ENCODE data around the gene FAM234A. TPM values are rescaled to one million over a fixed set of nuclear protein-coding genes. Genes with fewer than 3 reads are reported as not detected.

The FAM234A gene
- total and polyA plus RNA-seq, 2 donors (not counting 3 experiments of a cell fraction or from before 2014, with no cell fraction given), result 70.4 to 89.4 TPM

DNA sequence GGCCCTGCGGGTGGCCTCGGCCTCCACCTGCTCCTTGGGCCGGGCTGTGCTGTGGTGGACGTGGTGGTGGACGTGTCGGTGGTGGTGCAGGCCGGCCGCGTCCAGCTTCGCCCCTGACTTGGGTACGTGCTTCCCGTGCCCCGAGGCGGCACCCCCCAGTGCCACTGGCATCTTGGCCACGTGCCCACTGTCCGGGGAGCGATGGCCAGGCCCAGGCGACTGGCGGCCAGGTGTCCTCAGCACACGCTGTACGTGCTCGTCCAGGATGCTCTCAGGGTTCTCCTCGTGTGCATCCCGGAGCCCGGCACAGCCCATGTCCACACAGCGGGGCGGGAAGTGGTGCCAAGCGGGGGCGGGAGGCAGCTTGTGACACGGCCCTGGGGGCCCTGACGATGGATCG is 63.2 kb downstream of the FAM234A start:
- H3K9me1 ChIP-seq (replicated peaks; ENCODE audit: control insufficient read depth, extremely low read depth, insufficient read depth, low read length), result no peaks in the 10 kb centered on the region
- H3K27ac ChIP-seq (ENCODE audit: insufficient read depth, low read depth, low read length), result no peak overlapping the region
- FAIRE-seq, result no peak
- H3K4me3 ChIP-seq (replicated peaks in 1 of 3; ENCODE audit: insufficient read depth in 1 of 3, low read depth in 1 of 3, low read length in 3 of 3), result no peak overlapping the region
- dilution Hi-C loops (cut with MboI; ENCODE audit: extremely low pct_ligation_motif_present, low sequenced_read_pairs), result no loop called here
- H3K4me1 ChIP-seq (ENCODE audit: control insufficient read depth, extremely low read depth, insufficient read depth, low read length), result no peaks in the 10 kb centered on the region
- intact Hi-C loops (cut with micrococcal nuclease), result no loop called here
- H3K36me3 ChIP-seq (ENCODE audit: control insufficient read depth in 2 of 2, extremely low read depth in 1 of 2, insufficient read depth in 2 of 2, low read length in 2 of 2), result peaks cover 0 to 19% of the 10 kb centered on the region in 2 experiments
- H3K27me3 ChIP-seq (ENCODE audit: control insufficient read depth in 2 of 2, insufficient read depth in 2 of 2, low read length in 2 of 2), result no peaks in the 10 kb centered on the region
- no peak overlapping the region for H2AFZ ChIP-seq (ENCODE audit: low read depth, low read length)
- no peak for TF ChIP-seq POLR2A (IDR thresholded peaks at IDR 0.05; ENCODE audit: low read depth, low read length)
- no peak for TF ChIP-seq FOS (IDR thresholded peaks at IDR 0.05; ENCODE audit: borderline replicate concordance, insufficient read depth, low read length)
- TF ChIP-seq EZH2 (IDR thresholded peaks at IDR 0.05; ENCODE audit: borderline replicate concordance, low read depth, low read length, severe bottlenecking), result no peak
- TF ChIP-seq, protein P1, sequence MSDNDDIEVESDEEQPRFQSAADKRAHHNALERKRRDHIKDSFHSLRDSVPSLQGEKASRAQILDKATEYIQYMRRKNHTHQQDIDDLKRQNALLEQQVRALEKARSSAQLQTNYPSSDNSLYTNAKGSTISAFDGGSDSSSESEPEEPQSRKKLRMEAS (IDR thresholded peaks at IDR 0.05; ENCODE audit: insufficient read depth, insufficient read length), result no peak
- no peak for TF ChIP-seq GATA2 (IDR thresholded peaks at IDR 0.05; ENCODE audit: insufficient read depth, insufficient read length, low read depth, low read length)
- no peak for TF ChIP-seq JUN (IDR thresholded peaks at IDR 0.05; ENCODE audit: borderline replicate concordance, insufficient read depth, insufficient read length, low read depth)
- TF ChIP-seq, protein P2, sequence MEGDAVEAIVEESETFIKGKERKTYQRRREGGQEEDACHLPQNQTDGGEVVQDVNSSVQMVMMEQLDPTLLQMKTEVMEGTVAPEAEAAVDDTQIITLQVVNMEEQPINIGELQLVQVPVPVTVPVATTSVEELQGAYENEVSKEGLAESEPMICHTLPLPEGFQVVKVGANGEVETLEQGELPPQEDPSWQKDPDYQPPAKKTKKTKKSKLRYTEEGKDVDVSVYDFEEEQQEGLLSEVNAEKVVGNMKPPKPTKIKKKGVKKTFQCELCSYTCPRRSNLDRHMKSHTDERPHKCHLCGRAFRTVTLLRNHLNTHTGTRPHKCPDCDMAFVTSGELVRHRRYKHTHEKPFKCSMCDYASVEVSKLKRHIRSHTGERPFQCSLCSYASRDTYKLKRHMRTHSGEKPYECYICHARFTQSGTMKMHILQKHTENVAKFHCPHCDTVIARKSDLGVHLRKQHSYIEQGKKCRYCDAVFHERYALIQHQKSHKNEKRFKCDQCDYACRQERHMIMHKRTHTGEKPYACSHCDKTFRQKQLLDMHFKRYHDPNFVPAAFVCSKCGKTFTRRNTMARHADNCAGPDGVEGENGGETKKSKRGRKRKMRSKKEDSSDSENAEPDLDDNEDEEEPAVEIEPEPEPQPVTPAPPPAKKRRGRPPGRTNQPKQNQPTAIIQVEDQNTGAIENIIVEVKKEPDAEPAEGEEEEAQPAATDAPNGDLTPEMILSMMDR (IDR thresholded peaks at IDR 0.05; ENCODE audit: extremely low read depth in 1 of 2, insufficient read depth in 1 of 2, low read depth in 1 of 2, low read length in 2 of 2), result no peak
- no peak for TF ChIP-seq MYC (IDR thresholded peaks at IDR 0.05; ENCODE audit: low read depth, low read length)
- no peak for TF ChIP-seq POLR2AphosphoS5 (IDR thresholded peaks at IDR 0.05; ENCODE audit: insufficient read depth, low read depth, low read length)
- ChIA-PET CTCF (no interaction called here), POLR2A (no interaction called here)
- no peaks in the 10 kb centered on the region for H3K79me2 ChIP-seq (ENCODE audit: control insufficient read depth, insufficient read depth, low read length)
- H3K4me2 ChIP-seq (ENCODE audit: insufficient read depth, low read length), result no peak overlapping the region
- BruUV-seq (replicated peaks), result no TSS peak
- no peaks in the 10 kb centered on the region for H3K9me3 ChIP-seq (replicated peaks; ENCODE audit: control insufficient read depth, insufficient read depth, low read length)
- no peaks in the 10 kb centered on the region for H4K20me1 ChIP-seq (replicated peaks; ENCODE audit: control insufficient read depth, extremely low read depth, insufficient read depth, low read length)
- no peak for DNase-seq (ENCODE audit: low read depth, low spot score)
- H3K9ac ChIP-seq (replicated peaks; ENCODE audit: extremely low read depth, insufficient read depth, low read length), result no peak overlapping the region

All from endothelial cell of umbilical vein (primary cell).